Choroid plexus epithelial cell (primary cell): ENCODE data around the gene CERT1.

Experiments
- DNase-seq: peaks from one replicate; pipeline ENCODE4 v3.0.0-alpha.2; 2010; ENCODE audit warnings: low read depth
- H3K4me3 ChIP-seq: 2 replicates; pipeline ENCODE4 v1.5.1; 2011; ENCODE audit warnings: low read depth, mild to moderate bottlenecking, control low read depth, low read length, moderate library complexity
- TF ChIP-seq, protein P1 (sequence below): conservative IDR thresholded peaks from 2 replicates; pipeline ENCODE4 v1.5.1; 2011; ENCODE audit warnings: low read depth, mild to moderate bottlenecking, control low read depth, inconsistent platforms, low read length, moderate library complexity

Gene CERT1

DNA sequence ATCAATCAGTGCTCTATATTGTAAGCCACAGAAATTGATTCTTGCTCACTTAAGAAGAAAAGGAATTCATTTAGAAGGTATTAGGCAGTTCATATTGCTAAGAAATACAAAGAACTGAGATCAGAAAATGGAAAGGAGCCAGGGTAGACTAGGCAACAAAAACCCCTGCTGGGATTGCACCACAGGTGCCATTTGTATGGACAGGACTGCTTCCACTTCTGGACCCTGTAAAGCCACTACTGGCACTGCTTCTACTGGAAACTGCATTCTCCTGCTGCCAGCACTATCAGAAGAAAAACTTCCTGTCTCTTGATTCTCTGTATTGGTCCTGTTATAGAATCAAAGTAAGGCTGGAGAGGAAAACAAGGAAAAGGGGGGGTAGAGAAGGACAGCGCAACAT is 45.9 kb downstream of the CERT1 start:
- no peak overlapping the region for H3K4me3 ChIP-seq
- DNase-seq = peak; percentile 93
- TF ChIP-seq, protein P1, sequence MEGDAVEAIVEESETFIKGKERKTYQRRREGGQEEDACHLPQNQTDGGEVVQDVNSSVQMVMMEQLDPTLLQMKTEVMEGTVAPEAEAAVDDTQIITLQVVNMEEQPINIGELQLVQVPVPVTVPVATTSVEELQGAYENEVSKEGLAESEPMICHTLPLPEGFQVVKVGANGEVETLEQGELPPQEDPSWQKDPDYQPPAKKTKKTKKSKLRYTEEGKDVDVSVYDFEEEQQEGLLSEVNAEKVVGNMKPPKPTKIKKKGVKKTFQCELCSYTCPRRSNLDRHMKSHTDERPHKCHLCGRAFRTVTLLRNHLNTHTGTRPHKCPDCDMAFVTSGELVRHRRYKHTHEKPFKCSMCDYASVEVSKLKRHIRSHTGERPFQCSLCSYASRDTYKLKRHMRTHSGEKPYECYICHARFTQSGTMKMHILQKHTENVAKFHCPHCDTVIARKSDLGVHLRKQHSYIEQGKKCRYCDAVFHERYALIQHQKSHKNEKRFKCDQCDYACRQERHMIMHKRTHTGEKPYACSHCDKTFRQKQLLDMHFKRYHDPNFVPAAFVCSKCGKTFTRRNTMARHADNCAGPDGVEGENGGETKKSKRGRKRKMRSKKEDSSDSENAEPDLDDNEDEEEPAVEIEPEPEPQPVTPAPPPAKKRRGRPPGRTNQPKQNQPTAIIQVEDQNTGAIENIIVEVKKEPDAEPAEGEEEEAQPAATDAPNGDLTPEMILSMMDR = no peak

DNA sequence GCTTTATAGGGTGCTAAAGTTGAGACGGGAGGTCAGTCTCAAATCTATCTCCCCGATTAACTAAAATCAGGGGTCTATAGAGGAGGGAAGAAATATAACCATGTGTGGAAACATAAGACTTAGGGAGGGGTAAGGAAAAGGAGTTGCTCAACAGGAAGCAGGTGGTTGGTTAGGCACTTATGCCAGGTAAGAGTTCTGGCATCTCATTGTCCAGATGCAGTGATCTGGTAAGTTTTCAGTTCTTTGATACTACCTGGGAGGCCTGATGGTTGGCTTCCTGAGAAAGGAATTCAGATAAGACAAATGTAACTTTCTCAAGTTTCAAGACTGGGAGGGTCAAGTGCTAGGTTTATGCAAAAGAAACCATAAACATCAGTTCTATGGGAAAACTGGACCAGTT is 47.7 kb downstream of the CERT1 start:
- peak; percentile 13 for DNase-seq
- no peak overlapping the region for H3K4me3 ChIP-seq
- TF ChIP-seq, protein P1 = no peak

DNA sequence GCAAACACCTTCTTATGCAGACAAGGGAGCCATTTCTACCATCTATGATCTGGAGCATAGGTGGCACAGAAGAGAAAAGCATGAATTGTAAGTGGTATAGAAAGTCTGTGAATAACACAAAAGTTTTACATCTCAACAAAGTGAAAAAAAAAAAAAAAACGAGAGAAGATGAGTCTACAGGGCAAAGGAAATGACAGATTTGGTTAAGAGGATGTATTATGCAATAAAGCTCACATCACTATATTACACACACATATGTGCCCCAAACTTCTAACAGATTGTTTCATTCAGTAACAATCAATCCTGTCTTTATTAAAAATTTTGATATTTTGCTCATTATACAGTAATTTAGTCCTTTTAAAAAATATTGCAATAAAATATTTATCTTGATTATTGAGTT is 49.8 kb downstream of the CERT1 start:
- DNase-seq = peak; percentile 23
- no peak overlapping the region for H3K4me3 ChIP-seq
- TF ChIP-seq, protein P1 = no peak

DNA sequence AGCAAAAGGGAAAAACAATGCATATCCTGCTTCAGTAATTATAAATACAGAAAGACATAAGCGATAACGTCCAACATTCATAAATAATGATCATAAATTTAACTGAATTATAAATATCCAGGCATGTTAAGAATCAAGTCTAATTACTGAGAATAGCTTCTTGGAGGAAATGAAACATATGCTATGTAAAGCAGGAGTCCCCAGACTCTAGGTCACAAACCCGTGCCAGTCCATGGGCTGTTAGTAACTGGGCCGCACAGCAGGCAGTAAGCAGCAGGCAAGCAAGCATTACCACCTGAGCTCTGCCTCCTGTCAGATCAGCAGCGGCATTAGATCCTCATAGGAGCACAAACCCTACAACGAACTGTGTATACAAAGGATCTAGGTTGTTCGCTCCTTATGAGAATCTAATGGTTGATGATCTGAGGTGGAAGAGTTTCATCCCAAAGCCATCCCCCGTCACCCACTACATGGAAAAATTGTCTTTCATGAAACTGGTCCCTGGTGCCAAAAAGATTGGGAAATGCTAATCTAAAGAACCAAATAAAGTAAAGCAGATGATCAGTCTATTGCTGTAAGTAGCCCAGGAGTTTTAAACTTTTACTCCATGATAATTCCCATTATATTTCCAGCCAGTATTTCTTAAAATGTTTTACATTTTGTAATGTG is 50.4 kb downstream of the CERT1 start:
- DNase-seq = no peak
- H3K4me3 ChIP-seq = no peak overlapping the region
- TF ChIP-seq, protein P1 = no peak

DNA sequence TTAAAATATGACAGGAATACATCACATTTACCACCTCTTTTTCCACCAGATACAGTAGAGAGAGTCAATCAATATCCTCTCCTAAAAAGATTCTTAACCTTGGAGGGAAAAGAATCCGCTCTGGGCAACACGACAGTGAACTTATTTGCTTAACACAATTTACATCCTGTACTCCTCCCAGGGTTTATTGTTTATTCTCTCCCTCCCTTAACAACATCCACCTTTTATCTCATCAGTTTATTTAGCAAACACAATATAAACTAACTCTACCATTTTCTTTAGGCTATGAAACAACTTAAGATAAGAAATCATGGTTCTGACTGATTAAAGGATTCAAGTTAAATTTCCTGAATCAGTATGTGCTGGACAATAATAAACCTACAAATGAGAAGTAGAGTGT is 50.9 kb downstream of the CERT1 start:
- no peak overlapping the region for H3K4me3 ChIP-seq
- TF ChIP-seq, protein P1 = no peak
- DNase-seq = no peak

DNA sequence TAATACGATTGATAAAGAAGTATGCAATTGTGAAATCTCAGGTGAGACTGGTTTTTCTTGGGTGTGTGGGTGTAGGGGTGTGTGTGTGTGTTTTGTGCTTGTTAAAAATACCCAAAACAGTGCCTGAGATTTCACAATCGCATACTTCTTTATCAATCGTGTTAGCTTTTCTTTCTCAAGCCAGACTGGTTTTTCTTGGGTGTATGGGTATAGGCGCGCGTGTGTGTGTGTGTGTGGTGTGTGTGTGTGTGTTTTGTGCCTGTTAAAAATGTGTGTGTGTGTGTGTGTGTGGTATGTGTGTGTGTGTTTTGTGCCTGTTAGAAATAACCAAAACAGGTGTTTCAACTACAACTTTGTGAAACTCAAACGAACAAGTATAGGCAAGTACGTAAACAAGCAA is 53.7 kb downstream of the CERT1 start:
- DNase-seq = no peak
- TF ChIP-seq, protein P1 = no peak

DNA sequence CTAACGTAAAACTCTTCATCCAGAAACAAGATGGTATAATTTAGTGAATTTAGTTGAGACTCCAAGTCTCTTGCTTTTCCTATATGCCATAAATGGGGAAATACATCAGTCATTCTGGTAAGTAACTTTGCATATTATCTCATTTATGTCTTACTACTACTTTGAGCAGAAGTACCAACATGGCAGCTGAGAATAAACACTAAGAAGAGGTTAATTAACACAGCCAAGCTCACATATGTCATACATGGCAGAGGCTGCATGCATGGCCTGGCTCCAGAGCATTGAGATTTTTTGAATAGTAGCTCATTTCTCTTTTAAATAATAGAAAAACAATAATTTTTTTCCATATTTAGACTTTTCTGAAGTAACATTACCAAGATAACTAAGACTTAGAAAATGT is 54.3 kb downstream of the CERT1 start:
- H3K4me3 ChIP-seq = no peak overlapping the region
- DNase-seq = no peak
- TF ChIP-seq, protein P1 = no peak

More for the DNA sequence above, 53.7 kb downstream of the CERT1 start:
- no peak overlapping the region for H3K4me3 ChIP-seq
